HCT116 (cell line): ENCODE results near the gene CNNM4. TPM values are rescaled to one million over a fixed set of nuclear protein-coding genes. Genes with fewer than 3 reads are reported as not detected.

Source experiments
- ATAC-seq: fragments of 200-7000 bp; cut with Tn5 transposase; 2 replicates; pipeline ENCODE4 v1.9.1; 2020; ENCODE audit warnings: mild to moderate bottlenecking, moderate library complexity
- BruUV-seq: library from RNA; stranded (reverse); fragments of 400-500 nt; replicated peaks from 2 replicates; lab custom pipeline; 2021; lab: Mats Ljungman, UMichigan
- CTCF ChIA-PET: fragments of 300-600 bp; sonication (Branson Sonifier 250); formaldehyde crosslinking; loops from one replicate; lab custom pipeline; 2021; ENCODE audit warnings: antibody characterized with exemption; lab: Charles Lee
- POLR2A ChIA-PET: fragments of 300-600, 350-600 bp; sonication (Branson Sonifier 250); formaldehyde crosslinking; loops from one replicate; lab custom pipeline; 2021; ENCODE audit warnings: antibody characterized with exemption; lab: Charles Lee
- RAD21 ChIA-PET, 2 experiments: fragments of 300-600 bp; sonication (Branson Sonifier 250); formaldehyde crosslinking; loops; one replicate each; lab custom pipeline; 2023; ENCODE audit warnings: low total read pairs in 2 of 2; ENCODE audit not compliant: uncharacterized antibody in 2 of 2, unreplicated experiment in 2 of 2, low non-redundant PET in 1 of 2; lab: Charles Lee
- DNase-seq: peaks from one replicate; pipeline ENCODE4 v3.0.0-alpha.2; 2010; ENCODE audit warnings: low read depth, low spot score
- H2AFZ ChIP-seq: fragments of 200-600 bp; shearing (Covaris generic), sonication (generic); 2 replicates; pipeline ENCODE4 v1.6.1; 2017; ENCODE audit warnings: low read depth, mixed run types, mixed read lengths, antibody characterized with exemption, low read length; ENCODE audit not compliant: poor library complexity, severe bottlenecking
- H3K27ac ChIP-seq: 2 replicates; pipeline ENCODE4 v1.5.1; 2012; ENCODE audit warnings: low read depth, low read length
- H3K27me3 ChIP-seq: fragments of 200-600 bp; sonication (generic); 2 replicates; pipeline ENCODE4 v1.6.1; 2016; ENCODE audit warnings: mixed run types, low read length, mixed read lengths; ENCODE audit not compliant: insufficient read depth
- H3K36me3 ChIP-seq, 2 experiments: fragments of 200-500 bp in 1 of 2; fragments of 200-600 bp in 1 of 2; sonication (Bioruptor generic) in 1 of 2; sonication (generic) in 1 of 2; 2 replicates each; pipeline versions ENCODE4 v1.5.1 to v1.6.1; 2014 to 2016; ENCODE audit warnings: low read length in 2 of 2, inconsistent platforms in 1 of 2, mixed read lengths in 1 of 2, mixed run types in 1 of 2; ENCODE audit not compliant: insufficient read depth in 2 of 2, control insufficient read depth in 1 of 2
- H3K4me1 ChIP-seq, 2 experiments: fragments of 200-600 bp in 1 of 2; sonication (generic) in 1 of 2; 2 replicates each; pipeline versions ENCODE4 v1.5.1 to v1.6.1; 2012 to 2017; ENCODE audit warnings: low read length in 2 of 2, inconsistent platforms in 1 of 2, mild to moderate bottlenecking in 1 of 2, mixed read lengths in 1 of 2, mixed run types in 1 of 2, moderate library complexity in 1 of 2; ENCODE audit not compliant: insufficient read depth in 2 of 2, control insufficient read depth in 1 of 2
- H3K4me2 ChIP-seq: fragments of 200-600 bp; sonication (generic); 2 replicates; pipeline ENCODE4 v1.6.1; 2017; ENCODE audit warnings: mixed run types, low read length, mixed read lengths
- H3K4me3 ChIP-seq, 2 experiments: fragments of 200-600 bp in 1 of 2; sonication (generic) in 1 of 2; replicated peaks in 1 of 2; 2 replicates each; pipeline ENCODE4 v1.5.1; 2011 to 2016; ENCODE audit warnings: low read length in 2 of 2, control low read depth in 1 of 2, low read depth in 1 of 2, mild to moderate bottlenecking in 1 of 2, mixed read lengths in 1 of 2, mixed run types in 1 of 2
- H3K79me2 ChIP-seq: fragments of 200-600 bp; sonication (generic); 2 replicates; pipeline ENCODE4 v1.6.1; 2017; ENCODE audit warnings: mild to moderate bottlenecking, mixed run types, low read length, moderate library complexity, mixed read lengths; ENCODE audit not compliant: insufficient read depth
- H3K9ac ChIP-seq: fragments of 200-600 bp; sonication (generic); 2 replicates; pipeline ENCODE4 v1.6.1; 2016; ENCODE audit warnings: low read length, mixed read lengths
- H3K9me2 ChIP-seq: fragments of 200-600 bp; sonication (generic), shearing (Covaris generic); 2 replicates; pipeline ENCODE4 v1.6.1; 2017; ENCODE audit warnings: mixed run types, mild to moderate bottlenecking, moderate library complexity; ENCODE audit not compliant: insufficient read depth
- H3K9me3 ChIP-seq, 2 experiments: fragments of 200-500 bp in 1 of 2; fragments of 200-600 bp in 1 of 2; sonication (Bioruptor generic) in 1 of 2; sonication (generic) in 1 of 2; 2 replicates each; pipeline ENCODE4 v1.6.1; 2014 to 2017; ENCODE audit warnings: low read length in 2 of 2, mixed read lengths in 2 of 2, inconsistent platforms in 1 of 2, low read depth in 1 of 2, mild to moderate bottlenecking in 1 of 2, mixed run types in 1 of 2, moderate library complexity in 1 of 2; ENCODE audit not compliant: control insufficient read depth in 1 of 2, insufficient read depth in 1 of 2
- H4K20me1 ChIP-seq: fragments of 200-600 bp; sonication (generic), shearing (Covaris generic); 2 replicates; pipeline ENCODE4 v1.6.1; 2017; ENCODE audit warnings: mixed run types, mild to moderate bottlenecking, moderate library complexity; ENCODE audit not compliant: insufficient read depth
- ATF3 ChIP-seq: IDR thresholded peaks from 2 replicates; pipeline ENCODE4 v1.6.1; 2012
- CBX3 ChIP-seq: IDR thresholded peaks from 2 replicates; pipeline ENCODE4 v1.6.1; 2012; ENCODE audit warnings: low read depth
- CEBPB ChIP-seq: IDR thresholded peaks from 2 replicates; pipeline ENCODE4 v1.6.1; 2012; ENCODE audit warnings: low read depth
- CTCF ChIP-seq, 3 experiments: fragments of 200-600 bp in 1 of 3; sonication (generic) in 1 of 3; IDR thresholded peaks in 2 of 3; conservative IDR thresholded peaks in 1 of 3; 2 replicates each; pipeline ENCODE4 v1.5.1; 2012 to 2017; ENCODE audit warnings: low read depth in 2 of 3, low read length in 2 of 3, antibody characterized with exemption in 1 of 3, borderline replicate concordance in 1 of 3, control low read depth in 1 of 3, mild to moderate bottlenecking in 1 of 3, mixed read lengths in 1 of 3, mixed run types in 1 of 3, moderate library complexity in 1 of 3; ENCODE audit not compliant: insufficient read depth in 1 of 3
- EGR1 ChIP-seq: IDR thresholded peaks from 2 replicates; pipeline ENCODE4 v1.6.1; 2012; ENCODE audit warnings: low read depth
- ELF1 ChIP-seq: IDR thresholded peaks from 2 replicates; pipeline ENCODE4 v1.6.1; 2012; ENCODE audit warnings: low read depth, borderline replicate concordance
- EZH2 ChIP-seq: fragments of 200-600 bp; sonication (generic); IDR thresholded peaks from 2 replicates; pipeline ENCODE4 v1.6.1; 2017; ENCODE audit warnings: antibody characterized with exemption, mixed run types
- EZH2phosphoT487 ChIP-seq: fragments of 200-600 bp; IDR thresholded peaks from 2 replicates; pipeline ENCODE4 v1.6.1; 2018; ENCODE audit warnings: antibody characterized with exemption, borderline replicate concordance
- FOSL1 ChIP-seq: IDR thresholded peaks from 2 replicates; pipeline ENCODE4 v1.6.1; 2012; ENCODE audit warnings: low read depth
- JUND ChIP-seq: IDR thresholded peaks from 2 replicates; pipeline ENCODE4 v1.6.1; 2012
- POLR2A ChIP-seq: IDR thresholded peaks from 2 replicates; pipeline ENCODE4 v1.7.0; 2011; ENCODE audit warnings: borderline replicate concordance; ENCODE audit not compliant: insufficient read depth, insufficient read length; ENCODE audit errors: extremely low read depth
- RAD21 ChIP-seq: IDR thresholded peaks from 2 replicates; pipeline ENCODE4 v1.6.1; 2012; ENCODE audit warnings: low read depth, mild to moderate bottlenecking
- SIN3A ChIP-seq: IDR thresholded peaks from 2 replicates; pipeline ENCODE4 v1.6.1; 2012; ENCODE audit warnings: low read depth
- SRF ChIP-seq: IDR thresholded peaks from 2 replicates; pipeline ENCODE4 v1.6.1; 2012; ENCODE audit warnings: low read depth
- TCF7L2 ChIP-seq: IDR thresholded peaks from 2 replicates; pipeline ENCODE4 v1.7.0; 2011; ENCODE audit warnings: borderline replicate concordance, inconsistent platforms; ENCODE audit not compliant: insufficient read depth, insufficient read length; ENCODE audit errors: extremely low read depth
- ZBTB33 ChIP-seq: IDR thresholded peaks from 2 replicates; pipeline ENCODE4 v1.6.1; 2011; ENCODE audit warnings: mild to moderate bottlenecking, low read length, moderate library complexity; ENCODE audit not compliant: insufficient replicate concordance; ENCODE audit errors: extremely low read depth
- ZNF274 ChIP-seq: fragments of 200-500 bp; sonication (Bioruptor generic); IDR thresholded peaks from 2 replicates; pipeline ENCODE4 v1.6.1; 2014; ENCODE audit warnings: mild to moderate bottlenecking, low read depth, low read length, inconsistent platforms
- intact Hi-C: fragments of 100-400 bp; cut with micrococcal nuclease; formaldehyde crosslinking; loops from 2 replicates; pipeline ENCODE4 v1.10.0; 2022
- total RNA-seq: library from RNA; stranded (reverse); gene quantifications from one replicate; pipeline ENCODE4 v1.2.1, GENCODE V29; 2021; ENCODE audit not compliant: unreplicated experiment
- TF ChIP-seq, protein P1 (sequence below): IDR thresholded peaks from 2 replicates; pipeline ENCODE4 v1.6.1; 2012; ENCODE audit warnings: low read depth
- TF ChIP-seq, protein P2 (sequence below): IDR thresholded peaks from 2 replicates; pipeline ENCODE4 v1.6.1; 2012

The CNNM4 gene
- total RNA-seq, 1 experiment from 2014 or later: 7.9 TPM

- no peaks in the 10 kb centered on the region for H4K20me1 ChIP-seq
- H3K9ac ChIP-seq: no peak overlapping the region
- H3K36me3 ChIP-seq: peaks cover 7 to 13% of the 10 kb centered on the region in 2 experiments; a peak in 1 of 4 replicates
- no peaks in the 10 kb centered on the region for H3K9me3 ChIP-seq
- H2AFZ ChIP-seq: no peak overlapping the region
- no peaks in the 10 kb centered on the region for H3K79me2 ChIP-seq
- H3K4me3 ChIP-seq: no peak overlapping the region
- POLR2A ChIA-PET: no interaction called here
- BruUV-seq: no TSS peak
- TF ChIP-seq EZH2 (no peak), EZH2phosphoT487 (no peak), CBX3 (no peak), ZBTB33 (no peak), EGR1 (no peak), RAD21 (no peak), SIN3A (no peak), SRF (no peak), ZNF274 (no peak), CTCF (IDR thresholded peaks at IDR 0.05 in 2 of 3, conservative IDR thresholded peaks at IDR 0.05 in 1 of 3; ENCODE audit: borderline replicate concordance in 1 of 3, insufficient read depth in 1 of 3, low read depth in 2 of 3, low read length in 2 of 3) (no peak), CEBPB (no peak), FOSL1 (no peak), ELF1 (no peak), TCF7L2 (no peak), JUND (no peak), ATF3 (no peak), POLR2A (no peak)
- TF ChIP-seq, protein P1, sequence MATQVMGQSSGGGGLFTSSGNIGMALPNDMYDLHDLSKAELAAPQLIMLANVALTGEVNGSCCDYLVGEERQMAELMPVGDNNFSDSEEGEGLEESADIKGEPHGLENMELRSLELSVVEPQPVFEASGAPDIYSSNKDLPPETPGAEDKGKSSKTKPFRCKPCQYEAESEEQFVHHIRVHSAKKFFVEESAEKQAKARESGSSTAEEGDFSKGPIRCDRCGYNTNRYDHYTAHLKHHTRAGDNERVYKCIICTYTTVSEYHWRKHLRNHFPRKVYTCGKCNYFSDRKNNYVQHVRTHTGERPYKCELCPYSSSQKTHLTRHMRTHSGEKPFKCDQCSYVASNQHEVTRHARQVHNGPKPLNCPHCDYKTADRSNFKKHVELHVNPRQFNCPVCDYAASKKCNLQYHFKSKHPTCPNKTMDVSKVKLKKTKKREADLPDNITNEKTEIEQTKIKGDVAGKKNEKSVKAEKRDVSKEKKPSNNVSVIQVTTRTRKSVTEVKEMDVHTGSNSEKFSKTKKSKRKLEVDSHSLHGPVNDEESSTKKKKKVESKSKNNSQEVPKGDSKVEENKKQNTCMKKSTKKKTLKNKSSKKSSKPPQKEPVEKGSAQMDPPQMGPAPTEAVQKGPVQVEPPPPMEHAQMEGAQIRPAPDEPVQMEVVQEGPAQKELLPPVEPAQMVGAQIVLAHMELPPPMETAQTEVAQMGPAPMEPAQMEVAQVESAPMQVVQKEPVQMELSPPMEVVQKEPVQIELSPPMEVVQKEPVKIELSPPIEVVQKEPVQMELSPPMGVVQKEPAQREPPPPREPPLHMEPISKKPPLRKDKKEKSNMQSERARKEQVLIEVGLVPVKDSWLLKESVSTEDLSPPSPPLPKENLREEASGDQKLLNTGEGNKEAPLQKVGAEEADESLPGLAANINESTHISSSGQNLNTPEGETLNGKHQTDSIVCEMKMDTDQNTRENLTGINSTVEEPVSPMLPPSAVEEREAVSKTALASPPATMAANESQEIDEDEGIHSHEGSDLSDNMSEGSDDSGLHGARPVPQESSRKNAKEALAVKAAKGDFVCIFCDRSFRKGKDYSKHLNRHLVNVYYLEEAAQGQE: no peak
- TF ChIP-seq, protein P2, sequence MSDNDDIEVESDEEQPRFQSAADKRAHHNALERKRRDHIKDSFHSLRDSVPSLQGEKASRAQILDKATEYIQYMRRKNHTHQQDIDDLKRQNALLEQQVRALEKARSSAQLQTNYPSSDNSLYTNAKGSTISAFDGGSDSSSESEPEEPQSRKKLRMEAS: no peak
- TF ChIP-seq, all 23 proteins: peak for 0
- Histone ChIP-seq H3K27ac (no peak overlapping the region), H3K27me3 (no peaks in the 10 kb centered on the region), H3K4me1 (peaks cover 0 to 5% of the 10 kb centered on the region in 2 experiments; a peak in 1 of 4 replicates), H3K9me2 (no peaks in the 10 kb centered on the region), H3K4me2 (no peak overlapping the region)
- CTCF ChIA-PET: no interaction called here
- intact Hi-C loops: no loop called here
- ATAC-seq (no peak), DNase-seq (no peak)
- RAD21 ChIA-PET: no interaction called here
Observed at GRCh38 chr2:96837575-96837974, 76.9 kb downstream of the CNNM4 start.
